Middle frontal gyrus (tissue), 1 donor: ENCODE results near the gene NSUN7.
A peak's percentile ranks its signal among the peaks of the same experiment; 100 is the strongest.
"Not testable (repeated sequence)": the region's sequence is repeated elsewhere in the genome, so short reads cannot be mapped to it uniquely, and the experiment has no call there.

Experiments
- DNase-seq: peaks from one replicate; pipeline ENCODE4 v3.0.0-alpha.2; 2015; ENCODE audit warnings: low spot score; ENCODE audit errors: extremely low spot score

NSUN7 gene

GRCh38 chr4:40812386-40812785 is 62.6 kb downstream of the NSUN7 start:
- DNase-seq = no peak

- no peak for DNase-seq
Measured at GRCh38 chr4:40812856-40813255, 63.1 kb downstream of the NSUN7 start.

GRCh38 chr4:40817157-40817556 is 67.4 kb downstream of the NSUN7 start:
- not testable (repeated sequence) for DNase-seq

DNA sequence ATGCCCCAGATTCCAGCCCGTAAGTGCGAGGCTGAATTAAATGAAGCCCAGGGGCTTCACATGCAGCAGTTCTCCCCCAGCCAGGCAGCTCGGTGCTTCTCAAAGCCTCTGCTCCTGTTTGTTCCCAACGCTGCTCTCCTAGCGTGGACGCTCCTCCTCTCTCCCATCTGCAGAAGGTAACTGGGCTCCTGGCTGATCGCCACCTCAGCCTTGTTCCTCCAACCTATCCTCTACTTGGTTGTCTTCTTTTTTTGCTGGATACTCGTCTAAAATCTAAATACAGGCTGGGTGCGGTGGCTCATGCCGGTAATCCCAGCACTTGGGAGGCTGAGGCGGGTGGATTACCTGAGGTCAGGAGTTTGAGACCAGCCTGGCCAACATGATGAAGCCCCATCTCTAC is 70.3 kb downstream of the NSUN7 start:
- DNase-seq = no peak

- no peak for DNase-seq
Measured at GRCh38 chr4:40822420-40823166, 72.8 kb downstream of the NSUN7 start.

GRCh38 chr4:40825014-40825838 is 75.5 kb downstream of the NSUN7 start:
- DNase-seq = no peak

DNA sequence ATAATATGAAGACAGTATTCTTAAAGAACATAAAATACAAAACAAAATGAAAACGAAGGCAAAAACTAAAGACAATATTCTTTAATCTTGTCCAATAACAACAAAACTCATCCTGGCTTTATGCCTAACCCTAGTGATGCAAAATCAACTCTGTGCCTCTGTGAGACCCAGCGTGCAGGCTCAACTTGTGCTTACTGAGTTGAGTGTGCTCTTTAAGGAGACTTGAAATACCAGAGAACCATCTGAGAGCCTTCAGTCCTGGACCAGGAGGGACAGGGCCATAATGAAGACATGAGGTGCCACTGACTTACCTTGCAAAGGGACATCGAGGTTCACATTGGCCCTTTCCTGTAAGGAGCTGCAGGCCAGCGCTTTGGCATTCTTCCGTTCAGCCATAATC is 77.1 kb downstream of the NSUN7 start:
- DNase-seq = no peak

DNA sequence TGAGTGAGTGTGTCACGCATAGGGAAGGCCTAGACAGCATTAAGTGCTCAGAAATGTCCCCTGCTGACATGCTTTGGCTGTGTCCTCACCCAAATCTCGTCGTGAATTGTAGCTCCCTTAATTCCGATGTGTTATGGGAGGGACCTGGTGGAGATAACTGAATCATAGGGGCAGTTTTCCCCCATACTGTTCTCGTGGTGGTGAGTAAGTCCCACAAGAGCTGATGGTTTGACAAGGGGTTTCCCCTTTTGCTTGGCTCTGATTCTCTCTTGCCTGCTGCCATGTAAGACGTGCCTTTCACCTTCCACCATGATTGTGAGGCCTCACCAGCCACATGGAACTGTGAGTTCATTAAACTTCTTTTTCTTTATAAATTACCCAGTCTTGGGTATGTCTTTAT is 78.0 kb downstream of the NSUN7 start:
- no peak for DNase-seq

- no peak for DNase-seq
Measured at GRCh38 chr4:40828661-40829060, 78.9 kb downstream of the NSUN7 start.

- no peak for DNase-seq
Measured at GRCh38 chr4:40829586-40829985, 79.8 kb downstream of the NSUN7 start.

GRCh38 chr4:40831146-40831907 is 81.6 kb downstream of the NSUN7 start:
- DNase-seq = peak; percentile 37

DNA sequence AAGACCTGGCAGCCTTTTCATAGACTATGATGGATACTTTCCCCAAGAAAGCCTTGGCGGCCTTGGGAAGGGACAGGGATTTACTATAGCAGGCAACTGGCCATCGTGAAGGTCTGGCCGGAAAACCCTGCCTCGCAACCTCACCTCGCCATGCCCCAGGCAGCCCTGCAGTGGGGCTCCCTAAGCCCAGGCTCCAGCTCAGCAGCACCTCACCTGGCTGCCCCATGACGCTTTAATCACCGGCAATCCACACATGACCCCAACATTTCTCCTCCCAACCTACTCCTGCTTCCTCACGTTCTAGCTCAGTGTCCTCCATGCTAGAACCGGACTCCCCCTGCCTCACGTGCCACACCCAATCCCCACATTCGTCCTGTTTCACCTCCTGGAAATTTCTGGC is 82.4 kb downstream of the NSUN7 start:
- DNase-seq = no peak

DNA sequence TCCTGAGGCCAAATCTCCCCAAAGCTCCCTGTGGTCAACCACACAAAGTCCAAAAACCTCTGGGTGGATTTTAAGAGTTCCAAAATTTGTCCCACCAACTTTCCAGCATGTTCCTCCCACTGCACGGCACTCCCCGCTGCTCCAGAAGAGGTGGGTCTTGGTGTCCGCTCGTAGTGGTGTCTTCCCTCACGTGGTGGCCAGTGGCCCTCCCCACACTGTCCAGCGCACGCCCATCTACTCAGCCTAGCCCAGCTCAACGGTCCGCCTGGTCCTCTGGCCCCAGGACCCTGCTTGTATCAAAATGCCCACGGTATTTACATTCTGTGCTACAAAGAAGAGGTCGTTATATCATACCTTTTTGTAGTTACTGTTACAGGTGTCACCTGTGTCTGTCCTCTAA is 83.5 kb downstream of the NSUN7 start:
- DNase-seq = no peak

GRCh38 chr4:40837094-40837870 is 87.5 kb downstream of the NSUN7 start:
- DNase-seq = no peak

DNA sequence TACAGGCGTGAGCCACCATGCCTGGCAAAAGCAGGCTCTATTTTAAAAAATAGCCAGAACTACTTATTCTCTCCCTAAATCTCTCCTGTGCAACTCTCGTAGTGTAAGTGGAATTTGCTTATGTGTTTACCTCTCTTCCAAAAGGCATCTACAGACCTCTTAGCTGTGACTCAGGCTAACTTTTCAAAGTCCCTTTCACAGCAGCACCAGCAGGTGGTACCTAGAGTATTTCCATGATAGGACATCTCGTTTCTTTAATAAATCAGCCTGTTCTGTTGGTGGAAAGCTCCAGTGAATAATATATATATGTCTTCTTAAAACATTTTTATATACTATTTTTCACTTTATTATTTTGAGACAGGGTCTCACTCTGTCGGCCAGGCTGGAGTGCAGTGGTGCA is 89.0 kb downstream of the NSUN7 start:
- DNase-seq = no peak

DNA sequence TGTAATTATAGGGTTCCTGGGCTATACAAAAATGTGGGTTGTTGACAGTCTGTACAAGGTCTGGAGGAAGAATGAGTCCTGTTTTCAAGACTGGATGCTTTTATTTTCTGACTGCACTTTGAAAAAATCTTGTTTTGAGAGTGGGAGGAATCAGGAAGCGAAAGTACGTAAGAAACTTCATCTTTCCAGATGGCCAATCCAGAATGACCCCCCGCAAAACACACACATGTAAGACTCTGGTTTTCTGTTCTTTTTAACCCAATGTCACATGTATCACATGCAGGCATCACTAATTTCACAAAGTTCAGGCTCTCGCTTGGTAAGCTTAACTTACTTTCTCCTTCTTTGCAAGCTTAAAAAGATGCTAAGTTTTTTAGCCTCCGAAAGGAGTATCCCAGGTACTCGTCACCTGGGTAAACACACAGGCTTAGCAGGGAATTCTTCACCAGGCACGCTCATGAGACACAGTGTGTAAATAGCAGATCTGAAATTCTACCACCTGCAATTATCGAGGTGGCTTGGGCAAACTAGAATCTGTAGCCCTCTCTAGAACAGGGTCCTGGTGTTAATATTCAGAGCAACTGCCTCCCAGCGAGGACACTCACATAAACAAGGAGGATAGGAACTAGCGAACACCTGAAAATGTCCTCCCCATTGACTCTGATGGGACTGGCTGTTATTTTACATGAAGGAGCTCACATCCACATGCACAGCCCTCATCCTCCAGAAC is 90.7 kb downstream of the NSUN7 start:
- DNase-seq = no peak

- DNase-seq = no peak
Measured at GRCh38 chr4:40840985-40841571, 91.3 kb downstream of the NSUN7 start.

- DNase-seq = no peak
Measured at GRCh38 chr4:40842318-40842717, 92.6 kb downstream of the NSUN7 start.

DNA sequence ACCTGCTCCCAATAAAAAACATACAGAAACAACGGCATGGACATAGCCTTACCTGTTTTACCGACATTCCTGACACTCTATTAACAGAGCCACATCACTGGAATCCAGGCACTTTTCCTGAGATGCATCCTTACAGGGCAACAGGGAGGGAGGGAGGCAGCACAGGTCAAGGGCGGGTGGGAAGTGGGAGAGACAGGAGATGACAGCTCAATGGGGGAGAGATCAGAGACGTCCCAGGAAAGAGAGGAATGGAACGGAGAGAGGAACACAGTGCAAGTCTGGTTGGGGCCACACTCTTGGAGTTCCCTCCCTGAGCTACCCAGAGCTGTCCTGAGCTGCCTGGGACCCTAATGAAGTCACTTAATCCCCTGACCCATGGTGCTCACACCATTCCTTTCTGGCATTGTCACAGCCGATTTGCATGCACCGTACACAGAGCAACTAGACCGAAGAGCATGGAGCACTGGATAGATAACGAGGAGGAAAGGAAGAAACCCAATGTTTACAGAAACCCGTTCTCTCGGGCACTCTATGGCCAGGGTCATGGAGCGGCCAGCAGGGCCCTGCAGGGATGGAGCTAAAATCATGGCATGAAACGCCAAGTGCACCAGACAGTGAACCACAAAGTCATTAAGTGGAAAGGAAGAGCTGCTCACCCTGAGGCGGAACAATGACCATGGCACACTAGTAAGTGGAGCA is 93.1 kb downstream of the NSUN7 start:
- DNase-seq = no peak

GRCh38 chr4:40843696-40844095 is 93.9 kb downstream of the NSUN7 start:
- DNase-seq = no peak
